Kidney glomerular epithelial cell (primary cell): ENCODE data around the gene SOX8.

Experiments used
- DNase-seq: peaks from one replicate; lab custom pipeline; 2025; lab: John Stamatoyannopoulos, UW

SOX8 gene

GRCh38 chr16:974001-974601 is 7.5 kb upstream of the SOX8 start:
- no peak for DNase-seq

GRCh38 chr16:974611-975261 is 6.8 kb upstream of the SOX8 start:
- DNase-seq, result peak; percentile 9

GRCh38 chr16:975291-975690 is 6.3 kb upstream of the SOX8 start:
- no peak for DNase-seq

GRCh38 chr16:976389-976931 is 5.1 kb upstream of the SOX8 start:
- no peak for DNase-seq

GRCh38 chr16:977081-977701 is 4.4 kb upstream of the SOX8 start:
- DNase-seq, result no peak

GRCh38 chr16:977896-978295 is 3.7 kb upstream of the SOX8 start:
- no peak for DNase-seq

GRCh38 chr16:978403-978802 is 3.2 kb upstream of the SOX8 start:
- no peak for DNase-seq

GRCh38 chr16:979147-979546 is 2.4 kb upstream of the SOX8 start:
- DNase-seq, result no peak

- DNase-seq, result no peak
These were observed 1.5 kb upstream of the SOX8 start for GRCh38 chr16:979859-980594.

- no peak for DNase-seq
These were observed 1.0 kb upstream of the SOX8 start for GRCh38 chr16:980595-980854.

GRCh38 chr16:982145-983043 is 824 bp downstream of the SOX8 start:
- DNase-seq, result no peak

GRCh38 chr16:983044-984030 is 1.8 kb downstream of the SOX8 start:
- DNase-seq, result no peak

GRCh38 chr16:984121-984694 is 2.6 kb downstream of the SOX8 start:
- no peak for DNase-seq

- no peak for DNase-seq
These were observed 3.4 kb downstream of the SOX8 start for GRCh38 chr16:984736-985636.

GRCh38 chr16:985646-986400 is 4.3 kb downstream of the SOX8 start:
- no peak for DNase-seq

GRCh38 chr16:986411-986810 is 4.8 kb downstream of the SOX8 start:
- DNase-seq, result no peak

- no peak for DNase-seq
These were observed 5.5 kb downstream of the SOX8 start for GRCh38 chr16:986925-987582.

GRCh38 chr16:987906-988305 is 6.3 kb downstream of the SOX8 start:
- DNase-seq, result no peak
